Right lobe of liver (tissue), 4 donors: ENCODE measurements around the gene NDUFA11.

Source experiments
- CTCF ChIP-seq, 4 donors: fragments of 200-600 bp in 3 of 4; fragments of 450-650 bp in 1 of 4; IDR thresholded peaks; one replicate each; pipeline versions ENCODE4 v1.5.1 to v1.8.0; 2016 to 2022; ENCODE audit warnings: antibody characterized with exemption in 4 of 4, mild to moderate bottlenecking in 2 of 4
- POLR2A ChIP-seq: fragments of 450-650 bp; IDR thresholded peaks from one replicate; pipeline ENCODE4 v1.6.1; 2017; ENCODE audit warnings: antibody characterized with exemption, mild to moderate bottlenecking
- donor health status: DM: no; HTN: no; CAD: no.
- donor health status: DM: no; HTN: no; CAD: no.
- donor health status: DM: no; HTN: yes; CAD: no.

- TF ChIP-seq CTCF (IDR thresholded peaks at IDR 0.05), result no peak
- no peak for TF ChIP-seq POLR2A
Measured at GRCh38 chr19:5929179-5929578, 25.6 kb upstream of the NDUFA11 start.
